ENCODE data around the gene SMIM33.

Gene SMIM33

DNA sequence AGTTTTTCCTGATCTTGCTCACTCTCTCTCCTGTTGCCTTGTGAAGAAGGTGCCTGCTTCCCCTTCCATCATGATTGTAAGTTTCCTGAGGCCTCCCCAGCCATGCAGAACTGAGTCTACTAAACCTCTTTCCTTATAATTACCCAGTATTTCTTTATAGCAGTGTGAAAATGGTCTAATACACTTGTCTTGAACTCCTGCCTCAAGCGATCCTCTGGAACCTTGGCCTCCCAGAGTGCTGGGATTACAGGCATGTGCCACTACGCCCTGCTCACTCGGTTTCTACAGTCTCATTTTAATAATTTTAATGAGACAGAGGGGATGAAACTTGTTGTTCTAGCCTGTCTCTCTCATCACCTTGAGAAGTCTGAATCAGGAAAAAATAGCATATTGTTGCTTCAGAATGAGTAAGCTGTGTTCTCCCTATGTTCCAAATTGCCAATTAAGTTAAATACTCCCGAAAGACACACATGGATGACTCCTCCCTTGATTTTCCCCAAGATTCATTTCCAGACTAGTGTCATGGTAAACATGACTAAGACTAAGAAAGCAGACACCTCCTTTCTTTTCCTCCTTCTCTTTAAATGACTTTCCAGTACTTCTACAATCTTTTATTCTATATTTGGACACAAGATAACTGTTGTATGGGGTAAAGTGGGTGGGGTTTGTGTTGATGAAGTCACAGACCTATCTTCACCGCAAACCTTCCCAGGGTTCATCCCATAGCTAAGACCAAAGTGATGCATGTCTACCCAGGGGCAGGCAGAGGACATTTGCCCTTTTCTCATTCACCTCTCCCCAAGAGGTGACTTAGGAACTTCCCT lies 23.6 kb upstream of the SMIM33 start:
- TF ChIP-seq, protein P1, sequence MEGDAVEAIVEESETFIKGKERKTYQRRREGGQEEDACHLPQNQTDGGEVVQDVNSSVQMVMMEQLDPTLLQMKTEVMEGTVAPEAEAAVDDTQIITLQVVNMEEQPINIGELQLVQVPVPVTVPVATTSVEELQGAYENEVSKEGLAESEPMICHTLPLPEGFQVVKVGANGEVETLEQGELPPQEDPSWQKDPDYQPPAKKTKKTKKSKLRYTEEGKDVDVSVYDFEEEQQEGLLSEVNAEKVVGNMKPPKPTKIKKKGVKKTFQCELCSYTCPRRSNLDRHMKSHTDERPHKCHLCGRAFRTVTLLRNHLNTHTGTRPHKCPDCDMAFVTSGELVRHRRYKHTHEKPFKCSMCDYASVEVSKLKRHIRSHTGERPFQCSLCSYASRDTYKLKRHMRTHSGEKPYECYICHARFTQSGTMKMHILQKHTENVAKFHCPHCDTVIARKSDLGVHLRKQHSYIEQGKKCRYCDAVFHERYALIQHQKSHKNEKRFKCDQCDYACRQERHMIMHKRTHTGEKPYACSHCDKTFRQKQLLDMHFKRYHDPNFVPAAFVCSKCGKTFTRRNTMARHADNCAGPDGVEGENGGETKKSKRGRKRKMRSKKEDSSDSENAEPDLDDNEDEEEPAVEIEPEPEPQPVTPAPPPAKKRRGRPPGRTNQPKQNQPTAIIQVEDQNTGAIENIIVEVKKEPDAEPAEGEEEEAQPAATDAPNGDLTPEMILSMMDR (IDR thresholded peaks at IDR 0.05; ENCODE audit: control insufficient read depth, extremely low read depth, insufficient read depth) = no peak
- no peak overlapping the region for H3K4me3 ChIP-seq (ENCODE audit: low read depth, low read length)
- no peak for DNase-seq (ENCODE audit: low read depth)

DNA sequence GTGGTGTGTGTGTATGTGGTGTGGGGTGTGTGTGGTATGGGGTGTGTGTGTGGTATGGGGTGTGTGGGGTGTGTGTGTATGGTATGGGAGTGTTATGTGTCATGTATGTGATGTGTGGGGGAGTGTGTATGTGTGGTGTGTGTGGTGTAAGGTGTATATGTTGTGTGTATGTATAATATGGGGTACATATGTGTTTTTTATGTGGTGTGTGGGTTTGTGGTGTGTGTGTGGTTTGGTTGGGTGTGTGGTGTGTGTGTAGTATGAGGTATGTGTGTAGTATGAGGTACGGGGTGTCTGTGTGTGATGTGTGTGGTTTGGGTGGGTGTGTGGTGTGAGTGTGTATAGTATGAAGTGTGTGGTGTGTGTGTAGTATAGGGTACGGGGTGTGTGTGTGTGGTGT lies 19.6 kb upstream of the SMIM33 start:
- DNase-seq (ENCODE audit: low read depth) = no peak
- TF ChIP-seq, protein P1 (IDR thresholded peaks at IDR 0.05; ENCODE audit: control insufficient read depth, extremely low read depth, insufficient read depth) = no peak
- H3K4me3 ChIP-seq (ENCODE audit: low read depth, low read length) = no peak overlapping the region

DNA sequence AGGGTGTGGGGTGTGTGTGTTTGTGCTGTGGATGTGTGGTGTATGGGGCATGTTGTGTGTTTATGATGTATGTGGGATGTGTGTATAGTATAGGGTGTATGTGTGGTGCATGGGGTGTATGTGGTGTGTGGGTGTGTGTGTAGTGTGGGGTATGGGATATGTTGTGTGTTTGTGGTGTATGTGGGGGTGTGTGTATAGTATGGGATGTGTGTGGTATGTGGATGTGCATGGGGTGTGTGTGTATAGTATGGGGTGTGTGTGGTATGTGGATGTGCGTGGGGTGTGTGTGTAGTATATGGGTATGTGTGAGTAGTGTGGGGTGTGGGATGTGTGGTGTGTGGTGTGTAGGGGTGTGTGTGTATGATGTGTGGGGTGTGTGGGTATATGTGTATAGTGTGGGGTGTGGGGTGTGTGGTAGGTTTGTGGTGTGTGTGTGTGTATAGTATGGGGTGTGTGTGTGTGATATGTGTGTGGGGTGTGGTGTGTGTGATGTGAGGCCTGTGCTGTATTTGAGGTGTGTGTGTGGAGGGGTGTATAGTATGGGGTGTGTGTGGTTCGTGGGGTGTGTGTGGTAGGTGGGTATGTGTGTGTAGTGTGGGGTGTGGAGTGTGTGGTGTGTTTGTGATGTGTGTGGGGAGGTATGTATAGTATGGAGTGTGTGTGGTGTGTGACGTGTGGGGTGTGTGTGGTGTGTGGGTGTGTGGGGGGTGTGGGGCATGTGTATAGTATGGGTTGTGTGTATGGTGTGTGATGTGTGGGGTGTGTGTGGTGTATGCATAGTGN lies 18.7 kb upstream of the SMIM33 start:
- H3K4me3 ChIP-seq (ENCODE audit: low read depth, low read length) = no peak overlapping the region
- DNase-seq (ENCODE audit: low read depth) = no peak
- TF ChIP-seq, protein P1 (IDR thresholded peaks at IDR 0.05; ENCODE audit: control insufficient read depth, extremely low read depth, insufficient read depth) = no peak

DNA sequence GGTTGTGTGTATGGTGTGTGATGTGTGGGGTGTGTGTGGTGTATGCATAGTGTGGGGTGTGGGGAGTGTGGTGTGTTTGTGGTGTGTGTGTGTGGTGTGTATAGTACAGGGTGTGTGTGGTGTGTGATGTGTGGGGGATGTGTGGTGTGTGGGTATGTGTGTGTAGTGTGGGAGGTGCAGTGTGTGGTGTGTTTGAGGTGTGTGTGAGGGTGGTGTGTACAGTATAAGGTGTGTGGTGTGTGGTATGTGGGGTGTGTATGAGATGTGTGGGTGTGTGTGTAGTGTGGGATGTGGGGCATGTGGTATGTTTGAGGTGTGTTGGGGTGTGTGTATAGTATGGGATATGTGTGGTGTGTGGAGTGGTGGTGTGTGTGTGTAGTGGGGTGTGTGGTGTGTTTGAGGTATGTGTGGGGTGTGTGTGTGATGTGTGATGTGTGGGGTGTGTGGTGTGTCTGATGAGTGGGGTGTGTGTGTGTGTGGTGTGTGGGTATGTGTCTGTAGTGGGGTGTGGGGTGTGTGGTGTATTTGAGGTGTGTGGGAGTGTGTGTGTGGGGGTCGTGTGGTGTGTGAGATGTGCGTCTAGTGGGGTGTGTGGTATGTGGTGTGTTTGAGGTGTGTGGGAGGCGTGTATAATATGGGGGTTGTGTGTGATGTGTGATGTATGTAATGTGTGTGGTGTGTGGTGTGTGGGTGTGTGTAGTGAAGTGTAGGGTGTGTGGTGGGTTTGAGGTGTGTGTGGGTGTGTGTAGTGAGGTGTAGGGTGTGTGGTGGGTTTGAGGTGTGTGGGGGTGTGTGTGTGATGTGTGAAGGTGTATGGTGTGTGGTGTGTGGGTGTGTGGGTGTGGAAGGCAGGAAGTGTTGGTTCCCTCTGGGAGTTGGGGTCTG lies 16.9 kb upstream of the SMIM33 start:
- TF ChIP-seq, protein P1 (IDR thresholded peaks at IDR 0.05; ENCODE audit: control insufficient read depth, extremely low read depth, insufficient read depth) = no peak

DNA sequence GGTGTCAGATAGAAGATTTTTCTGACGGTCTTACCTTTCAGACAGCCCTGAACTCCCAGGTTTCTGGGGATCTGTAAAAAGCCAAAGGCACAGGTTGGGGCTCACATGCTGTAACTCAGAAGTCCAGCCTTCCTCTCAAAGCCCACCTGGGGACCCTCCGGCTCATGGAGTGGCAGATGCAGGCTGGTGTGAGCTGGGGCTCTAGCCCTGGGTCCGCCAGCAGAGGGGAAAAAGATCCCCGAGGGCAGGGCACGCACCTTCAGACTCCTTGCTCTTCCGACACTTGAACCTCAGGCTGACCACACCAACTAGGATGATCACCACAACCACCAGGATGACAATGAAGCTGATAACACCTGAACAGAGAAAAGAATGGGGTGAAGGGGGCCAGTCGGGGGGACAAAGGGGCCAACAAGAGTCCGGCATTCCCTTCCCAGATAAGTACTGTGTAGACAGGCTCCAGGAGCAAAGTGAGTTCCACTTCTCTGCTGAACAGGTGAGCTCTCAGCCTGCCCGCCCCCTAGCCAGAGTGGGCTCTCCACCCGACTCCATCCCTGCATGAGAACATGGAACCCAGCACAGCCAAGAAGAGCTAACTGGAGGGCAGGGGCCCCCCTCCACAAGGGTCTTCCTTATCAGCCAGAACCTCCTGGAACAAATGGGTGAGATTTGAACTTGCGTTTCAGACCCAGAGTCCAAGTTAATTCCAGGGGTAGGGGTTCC lies 16.1 kb upstream of the SMIM33 start:
- H3K4me3 ChIP-seq (ENCODE audit: low read depth, low read length) = no peak overlapping the region
- DNase-seq (ENCODE audit: low read depth) = no peak
- TF ChIP-seq, protein P1 (IDR thresholded peaks at IDR 0.05; ENCODE audit: control insufficient read depth, extremely low read depth, insufficient read depth) = no peak

More for the DNA sequence above, 16.9 kb upstream of the SMIM33 start:
- H3K4me3 ChIP-seq (ENCODE audit: low read depth, low read length) = no peak overlapping the region
- no peak for DNase-seq (ENCODE audit: low read depth)

DNA sequence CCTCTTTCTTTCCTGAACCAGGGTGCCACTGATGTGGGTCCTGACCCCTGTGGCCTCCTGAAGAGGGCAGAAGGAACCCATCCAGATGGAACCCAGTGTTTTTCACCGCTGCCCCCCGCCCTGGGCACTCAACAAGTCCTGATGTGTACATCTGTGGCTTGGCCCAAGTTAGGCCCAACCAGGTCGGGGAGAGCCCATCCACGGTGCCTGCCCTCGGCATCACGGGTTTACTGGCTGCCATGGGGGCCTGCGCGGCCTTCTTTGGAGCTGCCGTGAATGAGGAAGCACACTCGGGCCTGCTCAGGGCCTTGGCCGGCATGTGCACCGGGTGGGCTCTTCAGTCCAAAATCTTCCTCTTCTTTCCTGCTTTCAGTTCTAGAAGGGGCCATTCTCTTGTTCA lies 14.0 kb upstream of the SMIM33 start:
- TF ChIP-seq, protein P1 (IDR thresholded peaks at IDR 0.05; ENCODE audit: control insufficient read depth, extremely low read depth, insufficient read depth) = no peak
- DNase-seq (ENCODE audit: low read depth) = no peak
- H3K4me3 ChIP-seq (ENCODE audit: low read depth, low read length) = no peak overlapping the region
